Measurements from ENCODE around the gene SETBP1.

SETBP1 gene

DNA sequence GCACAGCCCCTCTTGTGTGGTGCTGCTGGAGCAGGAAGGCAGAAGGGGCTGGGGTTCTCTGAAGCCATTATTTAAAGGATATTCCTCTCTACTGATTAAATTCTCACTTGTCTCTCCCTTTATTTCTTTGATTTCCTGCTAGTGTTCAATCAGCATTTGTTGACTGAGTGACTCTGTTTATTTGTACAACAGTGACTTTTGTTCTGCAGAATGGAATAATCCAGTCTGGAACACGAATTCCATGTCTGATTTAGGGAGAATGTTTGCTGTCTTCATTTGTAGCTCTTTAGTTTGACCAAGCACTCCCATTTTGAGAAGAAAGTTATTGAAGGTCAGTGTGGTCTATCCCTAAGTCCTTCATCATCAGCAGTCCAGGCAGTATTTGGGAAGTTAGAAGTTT is 141.2 kb downstream of the SETBP1 start:
- DNase-seq = no peak

DNA sequence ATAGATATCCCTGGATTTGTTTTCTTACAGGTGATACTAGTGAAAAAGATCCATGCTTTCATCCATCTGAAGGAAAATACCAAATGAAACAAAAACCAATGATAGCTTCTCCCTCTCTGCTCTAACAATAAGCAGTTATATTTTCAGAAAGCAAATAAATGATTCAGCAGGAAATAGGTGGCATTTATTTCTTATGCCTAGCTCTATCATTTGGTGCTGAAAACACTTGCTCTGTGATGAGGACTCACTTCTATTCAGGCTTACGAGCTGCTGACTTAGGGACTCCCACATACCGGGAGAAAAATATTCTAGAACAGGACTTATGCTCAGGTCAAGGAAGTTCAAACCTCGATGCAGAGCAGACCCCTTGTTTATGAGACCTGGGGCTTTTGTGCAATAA is 142.6 kb downstream of the SETBP1 start:
- no peak for DNase-seq

DNA sequence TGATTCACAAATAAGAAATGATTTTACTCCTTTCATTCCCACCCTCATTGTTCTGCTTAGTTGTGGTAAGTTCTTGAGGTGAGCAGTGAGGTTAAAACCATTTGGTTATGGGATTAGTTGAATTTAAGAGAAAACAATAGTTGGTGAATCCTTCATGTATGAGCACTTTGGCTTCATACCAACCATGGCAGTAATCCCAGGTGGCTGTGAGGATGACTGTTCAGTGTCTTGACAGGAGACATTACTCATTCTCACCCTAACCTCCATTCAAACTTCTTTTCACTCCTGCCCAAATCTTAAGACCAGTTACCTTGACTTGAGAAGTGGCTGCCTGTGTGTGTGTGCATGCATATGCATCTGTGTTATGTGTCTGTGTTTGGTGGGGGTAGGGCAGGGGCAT is 143.1 kb downstream of the SETBP1 start:
- no peak for DNase-seq

DNA sequence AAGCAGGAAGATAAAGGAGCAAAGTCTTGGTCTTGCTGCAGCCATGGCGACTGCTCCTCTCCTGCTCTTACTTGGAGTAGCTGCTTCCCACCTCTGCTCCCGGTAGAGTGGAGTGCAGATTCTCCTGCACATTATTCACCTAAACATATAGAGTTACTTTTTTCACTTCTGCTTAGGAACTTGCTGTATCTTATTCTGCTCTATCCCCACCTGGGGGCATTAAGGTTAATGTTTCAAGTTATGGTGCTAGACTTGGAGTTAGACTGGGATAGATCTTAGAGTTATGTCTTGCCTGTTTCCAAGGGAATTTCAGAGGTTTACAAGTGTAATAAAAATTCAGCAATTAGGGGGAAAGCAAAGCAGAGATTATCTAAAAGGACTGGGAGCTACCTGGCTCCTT is 144.2 kb downstream of the SETBP1 start:
- no peak for DNase-seq

DNA sequence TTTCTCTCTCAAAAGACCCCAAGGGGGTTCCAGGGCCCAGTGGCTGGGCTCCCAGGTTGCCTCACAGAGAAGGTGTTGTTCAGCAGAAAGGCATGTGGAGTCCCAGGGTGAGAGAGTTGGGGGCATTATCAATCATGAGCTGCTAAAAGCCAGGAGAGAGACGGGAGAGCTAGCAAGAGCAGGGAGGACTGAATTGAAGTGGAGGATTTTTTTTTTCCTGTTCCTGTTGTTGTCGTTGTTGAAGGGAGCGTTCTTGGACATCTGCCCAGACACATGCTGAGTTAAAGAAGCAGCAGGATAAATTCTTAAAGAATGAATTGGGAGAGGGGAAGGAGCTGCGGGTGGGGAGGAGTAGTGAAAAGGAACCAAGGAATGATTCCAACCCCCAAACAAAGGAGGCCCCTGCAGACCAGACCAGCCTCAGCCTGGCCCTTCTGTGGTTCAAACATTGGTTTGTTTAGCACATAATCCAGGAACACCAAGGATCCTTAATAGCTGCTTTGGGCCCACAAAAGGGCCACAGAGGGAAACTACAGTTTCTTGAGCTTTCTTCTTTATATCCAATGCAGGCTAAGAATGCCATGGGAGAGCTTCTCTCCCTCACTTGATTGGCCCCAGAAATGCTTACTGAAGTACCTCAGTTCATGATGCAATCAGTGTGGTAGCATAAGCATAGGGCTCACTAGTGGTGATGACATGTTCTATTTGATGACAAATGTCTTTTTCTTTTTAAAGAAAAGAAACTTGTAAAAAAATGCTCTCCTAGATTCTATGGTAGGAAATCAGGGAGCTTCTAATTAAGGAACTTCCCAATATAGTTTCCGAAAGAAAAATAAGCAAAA is 146.0 kb downstream of the SETBP1 start:
- DNase-seq = peak; percentile 63

DNA sequence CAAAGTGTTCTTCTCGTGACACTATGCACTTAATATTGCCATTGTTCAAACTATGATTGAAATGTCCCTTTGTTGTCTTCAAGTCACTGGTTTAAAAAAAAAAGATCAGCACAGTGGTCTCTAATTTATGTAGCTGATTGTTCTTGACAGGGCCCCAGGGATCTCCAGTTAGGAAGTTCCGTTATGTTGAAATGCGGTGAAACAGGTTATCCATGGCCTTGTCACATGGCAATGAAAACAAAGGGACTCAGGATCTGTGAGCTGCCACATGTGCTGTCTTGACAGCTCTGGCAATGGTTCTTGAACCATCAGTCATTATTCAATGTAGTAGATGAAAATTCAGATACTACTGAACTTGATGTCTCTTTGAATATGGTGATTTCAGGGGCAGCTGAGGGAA is 147.4 kb downstream of the SETBP1 start:
- DNase-seq = peak; percentile 64

DNA sequence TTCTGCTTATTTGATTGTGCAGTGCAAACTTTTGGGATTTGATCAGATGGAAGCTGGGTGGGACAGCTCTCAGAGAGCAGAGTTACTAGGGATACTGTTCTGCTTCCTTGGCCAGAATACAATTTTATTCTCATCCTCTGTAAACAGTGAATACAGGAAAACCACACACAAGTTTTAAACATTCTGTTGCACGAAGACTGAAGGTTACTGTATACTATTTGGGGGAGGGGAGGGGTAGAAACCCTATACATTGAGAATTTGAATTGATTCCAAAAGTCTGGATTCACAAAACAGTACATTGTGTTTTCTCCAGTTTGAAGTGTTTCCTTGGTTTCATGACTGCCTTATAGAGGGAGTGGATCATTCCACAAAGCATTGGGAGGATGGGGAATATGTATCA is 149.9 kb downstream of the SETBP1 start:
- DNase-seq = no peak

DNA sequence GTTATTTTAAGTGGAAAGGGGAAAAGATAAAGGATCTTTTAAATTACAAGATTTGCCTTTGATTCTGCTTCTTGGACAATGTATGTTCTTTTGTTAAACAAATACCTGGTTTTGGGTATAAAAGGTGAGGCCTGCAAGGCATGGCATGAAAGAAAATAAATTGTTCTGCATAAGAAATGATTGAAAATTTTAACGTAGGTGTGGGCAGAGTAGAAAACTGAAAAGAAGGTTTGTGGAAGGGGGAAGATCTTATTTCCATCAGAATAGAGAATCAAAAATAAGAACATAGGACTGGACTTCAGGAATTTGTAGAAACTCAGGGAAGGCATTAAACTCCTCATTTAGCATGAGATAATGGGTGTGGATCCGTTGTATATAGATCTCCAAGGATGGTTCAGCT is 153.1 kb downstream of the SETBP1 start:
- no peak for DNase-seq

DNA sequence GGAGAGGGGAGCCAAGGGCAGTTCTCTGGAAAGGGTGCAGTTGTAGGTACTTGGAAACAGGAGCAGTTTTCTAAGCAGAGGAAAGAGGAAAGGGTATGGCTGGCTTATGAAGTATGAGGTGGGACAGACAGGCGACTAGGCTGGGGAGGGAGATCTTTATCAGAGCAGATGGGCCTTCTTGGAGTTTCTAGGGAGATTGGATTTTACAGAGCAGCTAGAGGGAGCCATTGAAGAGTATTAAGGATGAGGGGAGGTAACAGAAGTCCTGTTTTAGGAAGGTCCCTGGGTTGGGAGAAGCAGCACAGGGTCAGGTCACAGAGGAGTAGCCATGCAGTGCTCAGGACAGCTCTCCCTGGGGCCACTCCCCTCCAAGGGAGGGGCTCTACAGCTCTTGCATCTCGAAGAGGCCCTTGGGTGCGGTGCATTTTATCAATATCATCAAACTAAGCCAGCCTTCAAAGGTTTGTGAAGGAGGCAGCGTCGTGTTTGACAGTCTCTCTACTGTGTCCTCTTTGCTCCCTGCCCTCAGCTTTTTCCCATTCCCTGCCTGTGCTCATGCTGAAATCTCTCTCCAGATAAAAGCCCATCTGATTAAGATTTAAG is 154.3 kb downstream of the SETBP1 start:
- no peak for DNase-seq

DNA sequence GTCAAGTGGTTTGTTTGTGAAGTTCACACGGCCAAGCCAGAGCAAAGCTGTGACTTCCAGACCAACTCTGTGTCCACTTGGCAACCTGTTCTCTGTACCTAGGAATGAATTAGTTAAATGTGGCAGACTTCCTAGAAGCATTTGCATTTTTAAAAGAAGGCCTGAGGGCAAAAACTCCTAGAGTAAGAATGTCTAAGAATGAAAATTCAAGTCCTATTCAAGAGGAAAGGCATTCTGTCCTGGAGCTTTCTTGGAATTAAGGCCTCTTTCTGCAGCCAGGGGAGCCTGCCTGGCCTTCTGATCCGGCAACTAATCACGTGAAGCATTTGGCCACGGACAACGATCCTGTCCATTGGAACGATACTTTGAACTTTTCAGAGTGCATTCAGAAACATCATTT is 155.0 kb downstream of the SETBP1 start:
- DNase-seq = peak; percentile 62

DNA sequence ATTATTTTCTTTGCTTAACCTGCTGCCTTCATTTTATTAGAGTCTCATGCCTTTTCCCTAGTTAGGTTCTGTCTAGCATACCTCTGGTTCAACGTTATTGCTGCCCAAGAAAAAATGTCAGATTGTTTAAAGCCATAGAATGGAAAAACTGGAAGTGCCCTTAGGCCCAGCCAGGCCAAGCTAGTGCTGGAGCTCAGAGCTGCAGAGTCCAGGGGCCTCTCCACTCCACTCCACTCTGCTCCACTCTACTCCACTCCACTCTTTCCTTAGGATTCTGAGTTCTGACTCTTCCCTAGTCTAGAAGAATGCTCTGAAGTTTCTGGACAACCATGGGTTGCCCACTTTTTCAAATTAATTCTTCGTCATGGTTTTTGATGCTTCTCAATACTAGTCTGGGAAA is 155.6 kb downstream of the SETBP1 start:
- no peak for DNase-seq

DNA sequence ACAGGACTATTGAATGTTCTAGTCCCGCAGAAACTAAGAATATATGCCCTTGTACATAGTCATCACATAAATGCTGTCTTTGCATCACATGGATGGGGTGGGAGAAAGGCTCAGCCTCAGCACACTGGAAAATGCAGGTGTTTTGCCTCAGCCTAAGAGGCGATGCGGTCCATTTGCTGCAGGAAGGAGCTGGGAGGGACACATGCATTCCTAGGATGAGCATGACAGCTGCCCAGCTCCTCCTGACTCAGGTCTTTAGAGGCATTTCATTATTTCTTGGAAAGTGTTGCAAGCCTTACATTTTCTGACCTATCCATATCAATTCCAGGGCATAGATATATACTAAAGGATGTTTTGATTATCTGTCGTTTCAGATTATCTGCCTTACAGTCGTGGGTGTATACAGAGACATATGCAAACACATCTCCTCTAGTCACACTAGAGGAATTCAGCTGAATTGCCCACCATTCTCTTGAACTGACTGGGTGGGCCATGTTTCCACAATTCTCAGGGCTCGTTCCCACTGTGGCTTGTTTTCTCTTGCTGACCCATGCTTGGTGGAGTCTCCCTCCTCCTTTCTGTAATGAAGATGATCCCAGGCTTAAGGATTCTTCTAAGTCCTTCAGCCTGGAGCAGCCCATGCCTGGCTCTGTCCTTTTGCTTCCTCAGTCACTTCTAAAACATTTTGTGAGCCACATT is 156.9 kb downstream of the SETBP1 start:
- DNase-seq = no peak

DNA sequence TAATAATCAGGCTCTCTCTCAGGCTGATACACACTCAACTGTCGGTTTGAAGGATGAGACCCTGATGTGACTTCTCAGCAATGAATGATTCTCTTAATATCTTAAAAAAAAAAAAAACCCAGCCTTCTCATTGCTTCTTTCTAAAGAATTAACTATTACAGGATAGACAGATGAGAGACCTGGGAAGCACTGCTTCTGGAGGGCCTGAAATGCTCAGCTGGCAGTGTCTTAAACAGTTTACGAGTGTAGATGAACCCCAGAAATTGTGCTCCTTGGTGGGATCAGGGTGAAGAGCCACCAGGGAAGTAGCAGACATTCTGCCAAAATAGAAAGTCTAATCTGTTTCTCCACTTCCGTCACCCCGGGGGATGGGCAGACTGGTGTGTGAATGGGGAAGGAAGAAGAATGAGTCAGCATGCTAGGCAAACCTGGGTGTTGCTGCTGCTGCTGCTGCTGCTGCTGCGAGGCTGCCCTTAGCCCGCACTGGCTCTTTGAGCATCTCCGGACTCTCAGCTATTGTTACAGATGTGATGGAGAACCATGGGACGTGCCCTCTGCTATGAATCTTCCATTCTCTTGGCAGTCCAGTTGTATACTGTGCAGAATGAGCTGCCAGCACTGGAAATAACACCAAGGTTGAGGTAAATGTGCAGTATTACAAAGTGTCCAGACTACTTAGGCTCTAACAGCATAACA is 158.4 kb downstream of the SETBP1 start:
- DNase-seq = peak; percentile 85

DNA sequence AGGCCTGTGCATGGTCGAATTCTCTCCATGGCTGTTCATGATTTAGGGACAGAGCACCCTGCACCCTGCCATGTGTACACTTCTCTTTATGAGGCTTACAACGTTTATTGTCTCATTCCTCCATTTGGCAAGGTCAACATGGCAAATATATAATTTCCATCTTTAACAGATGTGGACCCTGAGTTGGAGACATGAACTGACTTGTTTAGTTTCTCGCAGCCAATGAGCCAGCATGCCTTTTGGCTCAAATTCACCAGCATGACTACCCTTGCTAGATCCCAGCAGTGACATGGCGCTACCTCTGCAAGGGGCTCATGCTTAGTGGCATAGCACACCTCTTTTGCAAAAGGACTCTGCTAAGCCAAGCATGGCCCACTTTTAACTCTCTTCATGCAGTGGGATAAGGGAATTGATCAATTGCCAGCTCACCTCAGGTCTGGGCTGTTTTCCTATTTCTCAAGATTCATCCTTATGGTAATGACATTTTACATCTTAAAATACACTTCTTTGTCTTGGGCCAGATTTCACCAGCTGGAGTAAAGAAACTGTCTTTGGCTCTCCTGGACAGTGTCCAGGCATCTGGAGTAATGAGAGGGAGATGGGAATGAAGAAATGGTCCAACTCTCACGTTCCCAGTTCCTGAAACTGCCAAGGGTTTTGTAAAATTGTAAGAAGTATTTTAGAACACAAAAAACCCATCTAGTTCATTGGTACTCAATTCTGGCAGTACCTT is 159.5 kb downstream of the SETBP1 start:
- no peak for DNase-seq

DNA sequence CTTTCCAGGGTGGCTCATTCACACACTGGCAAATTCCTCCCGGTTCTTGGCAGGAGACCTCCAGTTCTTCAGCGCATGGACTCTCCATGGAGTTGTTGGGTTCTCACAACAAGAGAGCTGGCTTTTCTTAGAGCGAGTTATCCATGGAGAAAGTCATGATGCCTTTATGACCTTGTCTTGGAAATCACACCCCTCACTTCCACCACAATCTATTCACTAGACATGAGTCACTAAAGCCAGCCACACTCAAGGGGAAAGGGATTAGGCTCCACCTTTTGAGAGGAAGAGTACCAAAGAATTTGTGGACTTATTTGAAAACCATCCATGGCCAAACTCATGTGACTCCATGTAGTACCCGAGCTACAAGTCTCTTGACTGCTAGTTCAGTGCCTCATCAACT is 160.5 kb downstream of the SETBP1 start:
- no peak for DNase-seq

DNA sequence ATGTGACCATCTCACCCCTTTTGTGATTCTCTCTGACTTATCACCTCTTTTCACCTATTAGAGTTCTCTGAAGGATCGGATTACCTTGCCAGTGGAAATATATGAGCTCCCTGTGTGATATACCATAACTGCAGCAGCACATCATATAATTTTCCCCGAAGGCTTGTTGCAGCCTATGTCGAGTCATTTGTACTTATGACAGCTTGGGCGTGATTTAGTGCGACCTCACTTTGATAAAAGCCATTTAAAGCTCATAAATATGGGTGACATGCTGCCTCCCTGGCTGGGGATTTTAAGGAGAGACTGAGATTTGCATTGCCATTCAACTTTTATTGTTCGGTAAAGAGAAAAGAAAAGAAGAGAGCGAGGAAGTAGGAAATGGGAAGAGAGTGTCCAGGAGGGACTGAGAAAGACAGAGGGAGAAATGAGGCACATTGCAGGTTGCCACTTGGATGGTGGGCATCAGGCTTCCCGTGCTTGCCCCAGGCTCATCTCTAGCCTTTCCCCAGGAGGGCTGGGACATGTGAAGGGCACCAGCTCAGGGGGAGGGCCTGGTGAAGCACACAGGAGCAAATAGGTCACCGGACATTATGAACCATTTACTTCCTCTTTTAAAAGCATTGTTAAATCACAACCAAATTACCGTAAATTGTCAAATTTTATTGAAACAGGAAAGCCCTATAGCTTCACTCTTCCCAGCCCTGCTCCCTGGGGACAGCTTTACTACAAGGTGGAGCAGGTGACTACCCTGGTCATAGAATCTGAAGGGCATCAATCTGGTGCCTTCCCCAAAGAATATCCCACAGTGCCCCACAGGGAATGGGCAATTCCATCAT is 161.3 kb downstream of the SETBP1 start:
- DNase-seq = no peak

DNA sequence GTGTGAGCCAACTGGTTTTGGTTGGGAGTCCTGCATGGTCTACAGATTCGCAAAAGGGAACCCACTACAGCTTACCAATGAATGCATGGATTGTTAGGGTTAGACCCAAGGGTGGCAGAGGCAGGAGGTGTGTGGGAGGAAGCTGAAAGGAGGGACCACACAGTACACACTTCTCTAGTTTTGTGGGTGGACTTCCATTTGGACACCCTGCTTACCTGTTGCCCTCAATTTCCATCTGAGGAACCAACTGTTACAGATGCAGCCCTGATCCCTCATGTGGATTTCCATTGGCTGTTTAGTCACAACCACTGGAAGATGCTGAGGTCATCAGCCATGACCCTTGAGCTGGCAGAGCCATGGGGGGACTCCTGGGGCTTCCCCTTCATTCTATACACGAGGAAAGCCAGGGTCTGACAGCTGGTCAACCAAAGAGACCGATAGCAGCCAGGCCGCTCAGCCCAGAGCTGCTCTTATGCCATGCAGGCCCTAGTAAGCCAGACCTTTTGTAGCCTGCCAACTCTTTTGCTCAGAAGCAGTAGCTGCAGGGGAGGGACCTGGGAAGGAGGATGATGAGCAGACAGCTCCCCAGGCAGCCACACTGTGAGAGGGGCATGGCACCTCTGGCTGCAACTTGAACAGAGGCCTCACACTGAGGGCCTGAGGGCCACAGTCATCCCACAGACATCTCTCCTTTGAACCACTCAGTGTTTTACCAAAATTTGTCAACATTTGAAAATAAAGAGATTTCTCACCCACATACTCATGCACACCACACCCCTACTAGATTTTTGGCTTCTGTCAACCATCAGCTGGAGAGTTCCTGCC is 162.1 kb downstream of the SETBP1 start:
- DNase-seq = no peak

DNA sequence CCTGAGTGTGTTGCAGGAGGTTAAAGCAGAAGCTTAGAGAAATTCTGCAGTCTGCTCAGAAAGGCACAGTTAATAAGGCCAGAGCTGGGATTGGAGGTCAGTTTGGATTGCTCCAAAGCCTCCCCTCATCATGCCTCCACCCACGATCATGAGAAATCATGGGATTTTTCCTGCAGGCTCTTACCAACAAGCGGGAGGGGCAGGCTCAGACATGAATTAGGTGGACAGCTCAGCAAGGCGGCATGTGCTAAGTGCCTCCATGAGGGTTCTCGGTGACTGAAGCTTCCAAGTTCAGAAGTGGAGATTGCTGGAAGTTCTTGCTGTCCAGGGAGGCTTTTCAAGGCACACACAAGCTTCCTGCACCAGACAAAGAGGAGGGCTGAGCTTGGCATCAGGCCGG is 163.8 kb downstream of the SETBP1 start:
- no peak for DNase-seq

DNA sequence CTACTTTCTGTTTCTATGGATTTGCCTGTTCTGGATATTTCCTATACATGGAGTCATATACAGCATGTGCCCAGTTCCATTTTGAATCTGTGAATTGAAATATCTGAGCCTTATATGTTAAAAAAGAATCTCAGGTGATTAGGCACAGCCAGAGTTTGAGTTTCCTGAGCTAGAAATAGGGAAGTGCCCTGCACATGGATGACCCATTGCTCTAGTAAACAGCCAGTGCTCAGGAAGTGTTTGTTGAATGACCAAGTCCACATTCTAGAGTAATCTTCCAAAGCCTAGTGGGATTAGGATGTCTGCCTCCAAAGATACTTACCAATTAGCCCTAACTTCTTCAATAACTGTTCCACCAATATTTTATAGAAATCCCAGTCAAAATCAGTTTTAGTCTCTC is 165.8 kb downstream of the SETBP1 start:
- no peak for DNase-seq

DNA sequence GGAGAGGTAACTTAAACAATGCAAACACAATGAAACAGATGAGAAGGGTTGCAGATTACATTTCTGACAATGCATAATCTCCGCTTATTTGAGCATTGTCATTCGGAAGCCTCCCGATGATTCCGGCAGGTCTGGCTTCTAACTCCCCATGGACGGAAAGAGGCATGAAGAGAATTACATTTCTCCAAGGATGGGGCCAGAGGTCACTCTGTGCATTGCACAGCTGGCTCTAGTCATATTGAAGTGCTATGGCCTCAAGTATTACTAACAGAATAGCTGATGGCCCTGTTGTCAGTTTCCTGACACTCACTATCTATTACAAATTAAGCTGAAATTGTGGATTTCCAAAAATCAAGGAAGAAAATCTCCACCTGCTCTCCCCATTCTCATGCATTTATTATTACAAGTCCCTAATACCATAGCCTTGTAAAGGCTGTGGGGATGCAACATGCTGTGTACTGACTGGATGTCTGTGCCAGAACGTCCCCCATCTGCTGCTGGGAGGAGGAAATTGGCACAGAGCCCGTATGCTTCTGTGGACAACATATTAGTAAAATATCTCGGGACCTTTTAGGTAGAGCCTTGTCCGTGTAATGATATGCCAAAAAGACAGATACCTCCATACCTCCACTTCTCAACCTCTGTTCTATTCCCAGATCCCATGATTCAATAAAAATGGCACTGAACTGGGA is 168.1 kb downstream of the SETBP1 start:
- DNase-seq = no peak

All from islet precursor cell (in vitro differentiated cells).